IPS-15b (cell line): ENCODE data around the gene PPM1E.

Experiments
- H3K27me3 ChIP-seq: one replicate; pipeline ENCODE4 v1.6.1; 2013; ENCODE audit warnings: low read length; ENCODE audit not compliant: control insufficient read depth, insufficient read depth
- H3K36me3 ChIP-seq: one replicate; pipeline ENCODE4 v1.6.1; 2013; ENCODE audit warnings: low read length; ENCODE audit not compliant: control insufficient read depth, insufficient read depth
- H3K4me1 ChIP-seq: one replicate; pipeline ENCODE4 v1.6.1; 2013; ENCODE audit warnings: mild to moderate bottlenecking, low read length; ENCODE audit not compliant: control insufficient read depth, insufficient read depth
- H3K4me3 ChIP-seq: one replicate; pipeline ENCODE4 v1.5.1; 2013; ENCODE audit warnings: low read depth, low read length
- H3K9ac ChIP-seq: one replicate; pipeline ENCODE4 v1.6.1; 2013; ENCODE audit warnings: low read depth, mild to moderate bottlenecking, low read length
- H3K9me3 ChIP-seq: one replicate; pipeline ENCODE4 v1.6.1; 2013; ENCODE audit warnings: mild to moderate bottlenecking, low read length; ENCODE audit not compliant: control insufficient read depth, insufficient read depth

Gene PPM1E

DNA sequence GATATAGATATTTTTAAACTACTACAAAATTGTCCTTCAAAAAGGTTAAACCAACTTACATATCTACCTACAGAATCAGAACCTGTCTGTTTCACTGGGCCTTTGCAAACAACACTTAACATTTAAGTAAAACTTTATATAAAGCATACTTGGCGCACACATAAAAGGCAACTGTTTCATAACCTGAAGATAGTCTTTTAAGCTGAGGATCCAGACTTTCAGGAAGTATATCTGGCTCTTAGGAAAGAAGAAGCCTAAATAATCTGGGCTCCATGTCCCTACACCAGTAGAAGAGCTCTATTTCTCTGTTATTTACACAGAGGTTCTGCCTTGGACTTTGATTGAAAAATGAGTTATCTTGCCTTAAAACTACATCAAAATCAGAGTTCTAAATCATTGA is 275.2 kb downstream of the PPM1E start:
- no peak overlapping the region for H3K4me3 ChIP-seq
- no peaks in the 10 kb centered on the region for H3K9me3 ChIP-seq
- no peaks in the 10 kb centered on the region for H3K27me3 ChIP-seq
- no peaks in the 10 kb centered on the region for H3K36me3 ChIP-seq
- no peak overlapping the region for H3K9ac ChIP-seq
- no peaks in the 10 kb centered on the region for H3K4me1 ChIP-seq
